ENCODE data around the gene NEURL1.
"Not testable (repeated sequence)": the region's sequence is repeated elsewhere in the genome, so short reads cannot be mapped to it uniquely, and the experiment has no call there.

Gene NEURL1

GRCh38 chr10:103498936-103499638, 5.6 kb downstream of the NEURL1 start:
- Histone ChIP-seq H3K36me3 (ENCODE audit: control insufficient read depth, insufficient read depth, low read length) (no peaks in the 10 kb centered on the region), H3K27me3 (replicated peaks; ENCODE audit: control insufficient read depth, insufficient read depth, low read length) (peaks cover 5% of the 10 kb centered on the region), H3K4me3 (replicated peaks; ENCODE audit: low read depth, low read length) (no peak overlapping the region)
- DNase-seq (ENCODE audit: extremely low read depth, insufficient read length), result no peak
- no peak for TF ChIP-seq CTCF (IDR thresholded peaks at IDR 0.05; ENCODE audit: insufficient read depth, low read length, poor library complexity, severe bottlenecking)

GRCh38 chr10:103499881-103500280, 6.4 kb downstream of the NEURL1 start:
- no peak overlapping the region for H3K4me3 ChIP-seq (replicated peaks; ENCODE audit: low read depth, low read length)
- TF ChIP-seq CTCF (IDR thresholded peaks at IDR 0.05; ENCODE audit: insufficient read depth, low read length, poor library complexity, severe bottlenecking), result no peak
- H3K36me3 ChIP-seq (ENCODE audit: control insufficient read depth, insufficient read depth, low read length), result no peaks in the 10 kb centered on the region
- DNase-seq (ENCODE audit: extremely low read depth, insufficient read length), result no peak
- peaks cover under 1% of the 10 kb centered on the region for H3K27me3 ChIP-seq (replicated peaks; ENCODE audit: control insufficient read depth, insufficient read depth, low read length)

GRCh38 chr10:103500481-103500880, 7.0 kb downstream of the NEURL1 start:
- Histone ChIP-seq H3K27me3 (replicated peaks; ENCODE audit: control insufficient read depth, insufficient read depth, low read length) (no peaks in the 10 kb centered on the region; the same call in 1 of the 2 replicates), H3K36me3 (ENCODE audit: control insufficient read depth, insufficient read depth, low read length) (no peaks in the 10 kb centered on the region), H3K4me3 (replicated peaks; ENCODE audit: low read depth, low read length) (no peak overlapping the region)
- no peak for DNase-seq (ENCODE audit: extremely low read depth, insufficient read length)
- TF ChIP-seq CTCF (IDR thresholded peaks at IDR 0.05; ENCODE audit: insufficient read depth, low read length, poor library complexity, severe bottlenecking), result no peak

GRCh38 chr10:103501186-103501585, 7.7 kb downstream of the NEURL1 start:
- no peak for DNase-seq (ENCODE audit: extremely low read depth, insufficient read length)
- Histone ChIP-seq H3K4me3 (replicated peaks; ENCODE audit: low read depth, low read length) (no peak overlapping the region), H3K27me3 (replicated peaks; ENCODE audit: control insufficient read depth, insufficient read depth, low read length) (peaks cover 1% of the 10 kb centered on the region; the same call in 1 of the 2 replicates), H3K36me3 (ENCODE audit: control insufficient read depth, insufficient read depth, low read length) (no peaks in the 10 kb centered on the region)
- no peak for TF ChIP-seq CTCF (IDR thresholded peaks at IDR 0.05; ENCODE audit: insufficient read depth, low read length, poor library complexity, severe bottlenecking)

GRCh38 chr10:103502849-103503660, 9.6 kb downstream of the NEURL1 start:
- no peak for TF ChIP-seq CTCF (IDR thresholded peaks at IDR 0.05; ENCODE audit: insufficient read depth, low read length, poor library complexity, severe bottlenecking)
- Histone ChIP-seq H3K27me3 (replicated peaks; ENCODE audit: control insufficient read depth, insufficient read depth, low read length) (peaks cover 1% of the 10 kb centered on the region; the same call in 1 of the 2 replicates), H3K36me3 (ENCODE audit: control insufficient read depth, insufficient read depth, low read length) (no peaks in the 10 kb centered on the region), H3K4me3 (replicated peaks; ENCODE audit: low read depth, low read length) (no peak overlapping the region)
- no peak for DNase-seq (ENCODE audit: extremely low read depth, insufficient read length)

GRCh38 chr10:103503777-103504176, 10.3 kb downstream of the NEURL1 start:
- H3K36me3 ChIP-seq (ENCODE audit: control insufficient read depth, insufficient read depth, low read length); H3K27me3 ChIP-seq (replicated peaks; ENCODE audit: control insufficient read depth, insufficient read depth, low read length); H3K4me3 ChIP-seq (replicated peaks; ENCODE audit: low read depth, low read length); DNase-seq (ENCODE audit: extremely low read depth, insufficient read length): not testable (repeated sequence)
